ENCODE measurements around the gene AKAP13.

Gene AKAP13

GRCh38 chr15:85749261-85750151 is 369.1 kb downstream of the AKAP13 start:
- no peak for DNase-seq

- DNase-seq, result no peak
Measured at GRCh38 chr15:85750319-85751290, 370.2 kb downstream of the AKAP13 start.

- no peak for DNase-seq
Measured at GRCh38 chr15:85751291-85752123, 371.1 kb downstream of the AKAP13 start.

GRCh38 chr15:85752124-85752475 is 371.7 kb downstream of the AKAP13 start:
- DNase-seq, result no peak

- DNase-seq, result no peak
Measured at GRCh38 chr15:85752491-85752961, 372.1 kb downstream of the AKAP13 start.

- no peak for DNase-seq
Measured at GRCh38 chr15:85753261-85753660, 372.9 kb downstream of the AKAP13 start.

GRCh38 chr15:85753791-85754452 is 373.5 kb downstream of the AKAP13 start:
- no peak for DNase-seq

GRCh38 chr15:85754989-85755388 is 374.6 kb downstream of the AKAP13 start:
- no peak for DNase-seq

GRCh38 chr15:85755471-85755870 is 375.1 kb downstream of the AKAP13 start:
- DNase-seq, result no peak

- no peak for DNase-seq
Measured at GRCh38 chr15:85755942-85756341, 375.5 kb downstream of the AKAP13 start.

GRCh38 chr15:85756411-85757072 is 376.1 kb downstream of the AKAP13 start:
- no peak for DNase-seq

- no peak for DNase-seq
Measured at GRCh38 chr15:85757073-85757938, 376.9 kb downstream of the AKAP13 start.

- no peak for DNase-seq
Measured at GRCh38 chr15:85757939-85758654, 377.7 kb downstream of the AKAP13 start.

GRCh38 chr15:85758655-85758978 is 378.2 kb downstream of the AKAP13 start:
- DNase-seq, result no peak

- no peak for DNase-seq
Measured at GRCh38 chr15:85759376-85759775, 379.0 kb downstream of the AKAP13 start.

GRCh38 chr15:85760049-85760448 is 379.6 kb downstream of the AKAP13 start:
- DNase-seq, result no peak

GRCh38 chr15:85760531-85761371 is 380.3 kb downstream of the AKAP13 start:
- no peak for DNase-seq

- no peak for DNase-seq
Measured at GRCh38 chr15:85761635-85762034, 381.2 kb downstream of the AKAP13 start.
